HepG2 (cell line): ENCODE measurements around the gene CAPZA1. TPM values are rescaled to one million over a fixed set of nuclear protein-coding genes. Genes with fewer than 3 reads are reported as not detected.
A peak's percentile ranks its signal among the peaks of the same experiment; 100 is the strongest.

ENCODE experiments used
- FUBP1 ChIP-seq: sonication (generic); formaldehyde crosslinking; IDR thresholded peaks from 2 replicates; pipeline ENCODE4 v1.5.1; 2020; ENCODE audit warnings: missing genetic modification reagents, mild to moderate bottlenecking, borderline replicate concordance
- HIVEP1 ChIP-seq: sonication (generic); formaldehyde crosslinking; IDR thresholded peaks from 2 replicates; pipeline ENCODE4 v1.4.0; 2020; ENCODE audit warnings: mild to moderate bottlenecking, missing genetic modification reagents
- KLF13 ChIP-seq: sonication (generic); formaldehyde crosslinking; IDR thresholded peaks from 2 replicates; pipeline ENCODE4 v1.4.0; 2020; ENCODE audit warnings: mild to moderate bottlenecking, missing genetic modification reagents
- MLLT10 ChIP-seq: sonication (generic); formaldehyde crosslinking; IDR thresholded peaks from 2 replicates; pipeline ENCODE4 v1.4.0; 2020; ENCODE audit warnings: missing genetic modification reagents
- NFKB2 ChIP-seq: sonication (generic); formaldehyde crosslinking; IDR thresholded peaks from 2 replicates; pipeline ENCODE4 v1.4.0; 2020; ENCODE audit warnings: missing genetic modification reagents, borderline replicate concordance
- NR2F2 ChIP-seq: IDR thresholded peaks from 2 replicates; pipeline ENCODE4 v1.6.1; 2012; ENCODE audit warnings: low read depth, inconsistent platforms, borderline replicate concordance
- PHF5A ChIP-seq: IDR thresholded peaks from one replicate; pipeline ENCODE4 v1.6.1; 2018; ENCODE audit warnings: low read depth, missing genetic modification reagents; ENCODE audit not compliant: unreplicated experiment
- RCOR2 ChIP-seq: IDR thresholded peaks from 2 replicates; pipeline ENCODE4 v1.6.1; 2016; ENCODE audit warnings: missing biosample characterization, missing genetic modification reagents
- UBTF ChIP-seq: sonication (generic); formaldehyde crosslinking; IDR thresholded peaks from 2 replicates; pipeline ENCODE4 v1.4.0; 2020; ENCODE audit warnings: mild to moderate bottlenecking, missing genetic modification reagents
- ZNF101 ChIP-seq: sonication (generic); formaldehyde crosslinking; IDR thresholded peaks from 2 replicates; pipeline ENCODE4 v1.4.0; 2020; ENCODE audit warnings: mild to moderate bottlenecking, low read depth, missing genetic modification reagents, borderline replicate concordance
- ZNF24 ChIP-seq: fragments of 450-650 bp; IDR thresholded peaks from 2 replicates; pipeline ENCODE4 v1.6.1; 2017; ENCODE audit warnings: antibody characterized with exemption, mild to moderate bottlenecking
- ZNF274 ChIP-seq: sonication (generic); formaldehyde crosslinking; IDR thresholded peaks from 2 replicates; pipeline ENCODE4 v1.5.1; 2020; ENCODE audit warnings: mild to moderate bottlenecking, missing genetic modification reagents
- ZNF501 ChIP-seq: sonication (generic); formaldehyde crosslinking; IDR thresholded peaks from 2 replicates; pipeline ENCODE4 v1.5.1; 2020; ENCODE audit warnings: mild to moderate bottlenecking, moderate library complexity, missing genetic modification reagents
- ZNF740 ChIP-seq: sonication (generic); formaldehyde crosslinking; IDR thresholded peaks from 2 replicates; pipeline ENCODE4 v1.4.0; 2020; ENCODE audit warnings: missing genetic modification reagents
- polyA plus RNA-seq, 8 experiments: library from polyadenylated mRNA; depleted of rRNA in 3 of 8; stranded (reverse) in 7 of 8; unstranded in 1 of 8; fragments of >200 nt; fragmentation: Illumina TruSeq in 4 of 8; extraction: Trizol in 4 of 8; gene quantifications; 2 replicates each; pipeline versions ENCODE4 v1.2.1 to v1.2.3, GENCODE V29; 2011 to 2016; ENCODE audit warnings: low read depth in 4 of 8, missing spikeins in 1 of 8, mixed read lengths in 1 of 8; ENCODE audit not compliant: insufficient read depth in 1 of 8
- total RNA-seq, 5 experiments: library from RNA; depleted of rRNA; stranded (reverse); fragments of >200 nt; fragmentation: Illumina TruSeq; extraction: Trizol; gene quantifications; 2 replicates each; pipeline ENCODE4 v1.2.3, GENCODE V29; 2016; ENCODE audit warnings: low read depth in 1 of 5
- TF ChIP-seq, protein P1 (sequence below): sonication (generic); formaldehyde crosslinking; IDR thresholded peaks from 2 replicates; pipeline ENCODE4; 2020; ENCODE audit warnings: missing genetic modification reagents, mild to moderate bottlenecking, borderline replicate concordance
- TF ChIP-seq, protein P2 (sequence below): IDR thresholded peaks from 2 replicates; pipeline ENCODE4 v1.4.0; 2020; ENCODE audit warnings: mild to moderate bottlenecking, missing genetic modification reagents

Gene CAPZA1
- total and polyA plus RNA-seq, 2 of the 13 experiments (the other 11 are each of a cell fraction or from before 2014, with no cell fraction given), result 67.0 to 117 TPM

- TF ChIP-seq, protein P1, sequence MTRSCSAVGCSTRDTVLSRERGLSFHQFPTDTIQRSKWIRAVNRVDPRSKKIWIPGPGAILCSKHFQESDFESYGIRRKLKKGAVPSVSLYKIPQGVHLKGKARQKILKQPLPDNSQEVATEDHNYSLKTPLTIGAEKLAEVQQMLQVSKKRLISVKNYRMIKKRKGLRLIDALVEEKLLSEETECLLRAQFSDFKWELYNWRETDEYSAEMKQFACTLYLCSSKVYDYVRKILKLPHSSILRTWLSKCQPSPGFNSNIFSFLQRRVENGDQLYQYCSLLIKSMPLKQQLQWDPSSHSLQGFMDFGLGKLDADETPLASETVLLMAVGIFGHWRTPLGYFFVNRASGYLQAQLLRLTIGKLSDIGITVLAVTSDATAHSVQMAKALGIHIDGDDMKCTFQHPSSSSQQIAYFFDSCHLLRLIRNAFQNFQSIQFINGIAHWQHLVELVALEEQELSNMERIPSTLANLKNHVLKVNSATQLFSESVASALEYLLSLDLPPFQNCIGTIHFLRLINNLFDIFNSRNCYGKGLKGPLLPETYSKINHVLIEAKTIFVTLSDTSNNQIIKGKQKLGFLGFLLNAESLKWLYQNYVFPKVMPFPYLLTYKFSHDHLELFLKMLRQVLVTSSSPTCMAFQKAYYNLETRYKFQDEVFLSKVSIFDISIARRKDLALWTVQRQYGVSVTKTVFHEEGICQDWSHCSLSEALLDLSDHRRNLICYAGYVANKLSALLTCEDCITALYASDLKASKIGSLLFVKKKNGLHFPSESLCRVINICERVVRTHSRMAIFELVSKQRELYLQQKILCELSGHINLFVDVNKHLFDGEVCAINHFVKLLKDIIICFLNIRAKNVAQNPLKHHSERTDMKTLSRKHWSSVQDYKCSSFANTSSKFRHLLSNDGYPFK, result 0 out of 2 replicates have a peak, but pooled peaks have one; percentile 18
- TF ChIP-seq NR2F2 (peak; percentile 15; the same call in 1 of the 2 replicates), MLLT10 (CRISPR knock-in tag) (no peak), ZNF101 (no peak), FUBP1 (CRISPR knock-in tag) (no peak), RCOR2 (CRISPR knock-in tag) (no peak), HIVEP1 (CRISPR knock-in tag) (peak; percentile 57; the same call in 1 of the 2 replicates), NFKB2 (0 out of 2 replicates have a peak, but pooled peaks have one; percentile 15), ZNF501 (CRISPR knock-in tag) (no peak; the same call in 1 of the 2 replicates), ZNF740 (no peak), UBTF (CRISPR knock-in tag) (no peak), ZNF24 (no peak), PHF5A (CRISPR knock-in tag) (peak; percentile 32), ZNF274 (CRISPR knock-in tag) (0 out of 2 replicates have a peak, but pooled peaks have one; percentile 19), KLF13 (CRISPR knock-in tag) (no peak)
- TF ChIP-seq, protein P2, sequence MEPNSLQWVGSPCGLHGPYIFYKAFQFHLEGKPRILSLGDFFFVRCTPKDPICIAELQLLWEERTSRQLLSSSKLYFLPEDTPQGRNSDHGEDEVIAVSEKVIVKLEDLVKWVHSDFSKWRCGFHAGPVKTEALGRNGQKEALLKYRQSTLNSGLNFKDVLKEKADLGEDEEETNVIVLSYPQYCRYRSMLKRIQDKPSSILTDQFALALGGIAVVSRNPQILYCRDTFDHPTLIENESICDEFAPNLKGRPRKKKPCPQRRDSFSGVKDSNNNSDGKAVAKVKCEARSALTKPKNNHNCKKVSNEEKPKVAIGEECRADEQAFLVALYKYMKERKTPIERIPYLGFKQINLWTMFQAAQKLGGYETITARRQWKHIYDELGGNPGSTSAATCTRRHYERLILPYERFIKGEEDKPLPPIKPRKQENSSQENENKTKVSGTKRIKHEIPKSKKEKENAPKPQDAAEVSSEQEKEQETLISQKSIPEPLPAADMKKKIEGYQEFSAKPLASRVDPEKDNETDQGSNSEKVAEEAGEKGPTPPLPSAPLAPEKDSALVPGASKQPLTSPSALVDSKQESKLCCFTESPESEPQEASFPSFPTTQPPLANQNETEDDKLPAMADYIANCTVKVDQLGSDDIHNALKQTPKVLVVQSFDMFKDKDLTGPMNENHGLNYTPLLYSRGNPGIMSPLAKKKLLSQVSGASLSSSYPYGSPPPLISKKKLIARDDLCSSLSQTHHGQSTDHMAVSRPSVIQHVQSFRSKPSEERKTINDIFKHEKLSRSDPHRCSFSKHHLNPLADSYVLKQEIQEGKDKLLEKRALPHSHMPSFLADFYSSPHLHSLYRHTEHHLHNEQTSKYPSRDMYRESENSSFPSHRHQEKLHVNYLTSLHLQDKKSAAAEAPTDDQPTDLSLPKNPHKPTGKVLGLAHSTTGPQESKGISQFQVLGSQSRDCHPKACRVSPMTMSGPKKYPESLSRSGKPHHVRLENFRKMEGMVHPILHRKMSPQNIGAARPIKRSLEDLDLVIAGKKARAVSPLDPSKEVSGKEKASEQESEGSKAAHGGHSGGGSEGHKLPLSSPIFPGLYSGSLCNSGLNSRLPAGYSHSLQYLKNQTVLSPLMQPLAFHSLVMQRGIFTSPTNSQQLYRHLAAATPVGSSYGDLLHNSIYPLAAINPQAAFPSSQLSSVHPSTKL, result peak; percentile 31; the same call in 1 of the 2 replicates
Measured at GRCh38 chr1:112700290-112701226, 80.9 kb downstream of the CAPZA1 start (continued).
